Measurements from ENCODE around the gene ERFE. TPM values are rescaled to one million over a fixed set of nuclear protein-coding genes. Genes with fewer than 3 reads are reported as not detected.
A peak's percentile ranks its signal among the peaks of the same experiment; 100 is the strongest.

Gene ERFE
- total and polyA plus RNA-seq, 2 of the 13 experiments (the other 11 are each of a cell fraction or from before 2014, with no cell fraction given), result 0.09 TPM; not detected in 1

DNA sequence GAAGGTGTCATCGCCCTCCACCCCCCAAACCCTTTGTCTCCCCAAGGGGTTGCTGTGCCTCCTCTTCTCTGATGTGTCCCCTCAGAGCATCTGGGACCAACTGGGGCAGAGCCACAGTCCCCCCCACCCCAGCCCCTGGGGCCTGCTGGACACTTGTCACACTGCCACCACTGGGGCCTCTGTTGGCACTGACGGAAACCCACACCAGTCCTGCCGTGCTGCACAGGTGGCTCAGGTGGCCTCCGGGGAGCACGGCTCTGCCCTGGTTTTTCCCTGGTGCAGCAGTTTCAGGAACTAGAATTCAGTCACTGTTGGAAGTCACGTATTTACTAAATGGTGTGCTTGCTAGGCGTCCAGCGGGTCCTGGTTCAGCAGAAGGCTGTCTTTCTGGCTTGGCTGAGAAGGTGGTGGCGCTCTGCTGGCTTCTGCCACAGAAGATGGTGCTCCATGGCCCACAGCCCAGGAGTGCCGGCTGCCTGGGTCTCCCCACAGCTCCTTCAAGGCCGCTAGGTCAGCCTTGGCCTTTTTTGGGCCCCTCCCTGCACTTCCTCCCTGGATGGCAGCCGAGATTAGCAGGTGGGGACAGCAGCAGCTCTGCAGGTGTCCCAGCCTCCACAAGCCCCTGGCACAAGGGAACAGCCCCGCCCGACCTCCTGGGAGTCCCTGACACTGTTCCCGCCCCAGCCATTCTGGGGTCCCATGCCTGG is 38.9 kb upstream of the ERFE start (continued):
- TF ChIP-seq, protein P1, sequence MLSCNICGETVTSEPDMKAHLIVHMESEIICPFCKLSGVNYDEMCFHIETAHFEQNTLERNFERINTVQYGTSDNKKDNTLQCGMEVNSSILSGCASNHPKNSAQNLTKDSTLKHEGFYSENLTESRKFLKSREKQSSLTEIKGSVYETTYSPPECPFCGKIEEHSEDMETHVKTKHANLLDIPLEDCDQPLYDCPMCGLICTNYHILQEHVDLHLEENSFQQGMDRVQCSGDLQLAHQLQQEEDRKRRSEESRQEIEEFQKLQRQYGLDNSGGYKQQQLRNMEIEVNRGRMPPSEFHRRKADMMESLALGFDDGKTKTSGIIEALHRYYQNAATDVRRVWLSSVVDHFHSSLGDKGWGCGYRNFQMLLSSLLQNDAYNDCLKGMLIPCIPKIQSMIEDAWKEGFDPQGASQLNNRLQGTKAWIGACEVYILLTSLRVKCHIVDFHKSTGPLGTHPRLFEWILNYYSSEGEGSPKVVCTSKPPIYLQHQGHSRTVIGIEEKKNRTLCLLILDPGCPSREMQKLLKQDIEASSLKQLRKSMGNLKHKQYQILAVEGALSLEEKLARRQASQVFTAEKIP (CRISPR knock-in tag; IDR thresholded peaks at IDR 0.05; ENCODE audit: borderline replicate concordance), result no peak
- TF ChIP-seq ZNF839 (CRISPR knock-in tag; IDR thresholded peaks at IDR 0.05; ENCODE audit: borderline replicate concordance) (0 out of 2 replicates have a peak, but pooled peaks have one; percentile 37), HOXD1 (CRISPR knock-in tag; IDR thresholded peaks at IDR 0.05) (no peak), ZNF430 (CRISPR knock-in tag; IDR thresholded peaks at IDR 0.05) (0 out of 2 replicates have a peak, but pooled peaks have one; percentile 9), MTF2 (CRISPR knock-in tag; IDR thresholded peaks at IDR 0.05; ENCODE audit: borderline replicate concordance) (no peak), NFIC (IDR thresholded peaks at IDR 0.05; ENCODE audit: low read length) (no peak)

- in situ Hi-C loops (cut with HindIII; ENCODE audit: extremely low pct_ligation_motif_present, low pct_unique_long_range_greater_than_20kb) (no loop called here), intact Hi-C loops (cut with micrococcal nuclease; ENCODE audit: unreplicated experiment) (no loop called here)
- POLR2A ChIA-PET, result no interaction called here
- Histone ChIP-seq H3K27me3 (ENCODE audit: control insufficient read depth in 1 of 2, insufficient read depth in 2 of 2, low read length in 2 of 2) (peaks cover 3 to 57% of the 10 kb centered on the region in 2 experiments), H2AFZ (ENCODE audit: low read length) (no peak overlapping the region), H3K4me2 (ENCODE audit: low read depth, low read length) (peak overlapping the region; percentile 36), H3K9ac (ENCODE audit: insufficient read depth, low read depth, low read length) (no peak overlapping the region), H3K36me3 (replicated peaks in 1 of 2; ENCODE audit: control insufficient read depth in 1 of 2, insufficient read depth in 2 of 2, low read length in 2 of 2) (no peaks in the 10 kb centered on the region), H3K4me3 (replicated peaks in 1 of 3; ENCODE audit: insufficient read depth in 1 of 3, low read depth in 2 of 3, low read length in 3 of 3) (peak overlapping the region in 1 of 3 experiments; percentile 22; a peak in 1 of 6 replicates), H4K20me1 (ENCODE audit: insufficient read depth, low read length) (no peaks in the 10 kb centered on the region), H3K4me1 (ENCODE audit: insufficient read depth, low read length) (0 out of 2 replicates have a peak, but pooled peaks cover 11% of the 10 kb centered on the region), H3K79me2 (ENCODE audit: insufficient read depth, low read length) (no peaks in the 10 kb centered on the region), H3K27ac (ENCODE audit: extremely low read length, insufficient read depth, low read length) (no peak overlapping the region), H3K9me3 (ENCODE audit: low read length) (no peaks in the 10 kb centered on the region)
- DNase-seq (ENCODE audit: low spot score) (no peak), ATAC-seq (peak; percentile 77), FAIRE-seq (no peak)
- CTCF ChIA-PET (ENCODE audit: low intra/inter-chr PET ratio, low total read pairs), result interaction anchor here (1.5 kb wide), 1 partner anchor 19 kb away, joined by 6 read pairs; no protein-coding TSS in a partner anchor
- BruUV-seq (replicated peaks), result no TSS peak
- 15% methylated on average over 15 of the region's 30 CpGs for WGBS (ENCODE audit: low lambda C conversion rate)
- TF ChIP-seq ZNF652 (CRISPR knock-in tag; IDR thresholded peaks at IDR 0.05; ENCODE audit: borderline replicate concordance, low read depth) (no peak), CTCF (CRISPR knock-in tag; IDR thresholded peaks at IDR 0.05) (peak; percentile 84)
- TF ChIP-seq, protein P2, sequence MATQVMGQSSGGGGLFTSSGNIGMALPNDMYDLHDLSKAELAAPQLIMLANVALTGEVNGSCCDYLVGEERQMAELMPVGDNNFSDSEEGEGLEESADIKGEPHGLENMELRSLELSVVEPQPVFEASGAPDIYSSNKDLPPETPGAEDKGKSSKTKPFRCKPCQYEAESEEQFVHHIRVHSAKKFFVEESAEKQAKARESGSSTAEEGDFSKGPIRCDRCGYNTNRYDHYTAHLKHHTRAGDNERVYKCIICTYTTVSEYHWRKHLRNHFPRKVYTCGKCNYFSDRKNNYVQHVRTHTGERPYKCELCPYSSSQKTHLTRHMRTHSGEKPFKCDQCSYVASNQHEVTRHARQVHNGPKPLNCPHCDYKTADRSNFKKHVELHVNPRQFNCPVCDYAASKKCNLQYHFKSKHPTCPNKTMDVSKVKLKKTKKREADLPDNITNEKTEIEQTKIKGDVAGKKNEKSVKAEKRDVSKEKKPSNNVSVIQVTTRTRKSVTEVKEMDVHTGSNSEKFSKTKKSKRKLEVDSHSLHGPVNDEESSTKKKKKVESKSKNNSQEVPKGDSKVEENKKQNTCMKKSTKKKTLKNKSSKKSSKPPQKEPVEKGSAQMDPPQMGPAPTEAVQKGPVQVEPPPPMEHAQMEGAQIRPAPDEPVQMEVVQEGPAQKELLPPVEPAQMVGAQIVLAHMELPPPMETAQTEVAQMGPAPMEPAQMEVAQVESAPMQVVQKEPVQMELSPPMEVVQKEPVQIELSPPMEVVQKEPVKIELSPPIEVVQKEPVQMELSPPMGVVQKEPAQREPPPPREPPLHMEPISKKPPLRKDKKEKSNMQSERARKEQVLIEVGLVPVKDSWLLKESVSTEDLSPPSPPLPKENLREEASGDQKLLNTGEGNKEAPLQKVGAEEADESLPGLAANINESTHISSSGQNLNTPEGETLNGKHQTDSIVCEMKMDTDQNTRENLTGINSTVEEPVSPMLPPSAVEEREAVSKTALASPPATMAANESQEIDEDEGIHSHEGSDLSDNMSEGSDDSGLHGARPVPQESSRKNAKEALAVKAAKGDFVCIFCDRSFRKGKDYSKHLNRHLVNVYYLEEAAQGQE (IDR thresholded peaks at IDR 0.05; ENCODE audit: borderline replicate concordance in 1 of 2, low read depth in 1 of 2, low read length in 2 of 2), result no peak
- TF ChIP-seq, protein P3, sequence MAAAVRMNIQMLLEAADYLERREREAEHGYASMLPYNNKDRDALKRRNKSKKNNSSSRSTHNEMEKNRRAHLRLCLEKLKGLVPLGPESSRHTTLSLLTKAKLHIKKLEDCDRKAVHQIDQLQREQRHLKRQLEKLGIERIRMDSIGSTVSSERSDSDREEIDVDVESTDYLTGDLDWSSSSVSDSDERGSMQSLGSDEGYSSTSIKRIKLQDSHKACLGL (CRISPR knock-in tag; IDR thresholded peaks at IDR 0.05), result no peak; the same call in 1 of the 2 replicates
Measured at GRCh38 chr2:238120463-238121298, 38.1 kb upstream of the ERFE start.

All from HepG2 (cell line).